Prostate gland (tissue), 1 donor: ENCODE data around the gene PRDM16.

Experiments
- POLR2A ChIP-seq: fragments of 450-650 bp; IDR thresholded peaks from one replicate; pipeline ENCODE4 v1.6.1; 2016; ENCODE audit warnings: antibody characterized with exemption, mild to moderate bottlenecking
- POLR2AphosphoS5 ChIP-seq: sonication (generic); formaldehyde crosslinking; IDR thresholded peaks from one replicate; pipeline ENCODE4 v1.6.1; 2017; ENCODE audit warnings: antibody characterized with exemption

- TF ChIP-seq POLR2A (no peak), POLR2AphosphoS5 (no peak)
Observed at GRCh38 chr1:3240524-3241235, 171.7 kb downstream of the PRDM16 start.
